Measurements from ENCODE around the gene ERGIC1.

Gene ERGIC1

DNA sequence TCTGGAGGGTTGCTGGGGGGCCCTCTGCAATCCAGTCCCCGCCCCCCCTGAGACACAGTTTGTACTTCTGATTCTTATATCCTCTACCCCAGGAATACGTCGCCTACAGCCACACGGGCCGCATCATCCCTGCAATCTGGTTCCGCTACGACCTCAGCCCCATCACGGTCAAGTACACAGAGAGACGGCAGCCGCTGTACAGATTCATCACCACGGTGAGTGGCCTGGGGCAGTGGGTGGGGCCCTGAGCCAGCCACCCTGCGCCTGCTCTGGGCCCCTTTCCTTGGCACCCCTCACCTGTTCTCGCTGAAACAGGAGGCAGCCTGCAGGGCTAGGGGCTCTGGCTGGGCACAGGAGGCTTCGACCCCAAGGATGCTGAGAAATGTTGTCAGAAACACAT lies 101.0 kb downstream of the ERGIC1 start:
- no peaks in the 10 kb centered on the region for H3K79me2 ChIP-seq (ENCODE audit: control insufficient read depth, low read length)
- no peaks in the 10 kb centered on the region for H3K9me2 ChIP-seq (replicated peaks; ENCODE audit: control insufficient read depth, low read length)
- no peak overlapping the region for H3K4me3 ChIP-seq (ENCODE audit: low read length)
- TF ChIP-seq EZH2phosphoT487 (IDR thresholded peaks at IDR 0.05; ENCODE audit: borderline replicate concordance, low read length), result no peak
- TF ChIP-seq, protein P1, sequence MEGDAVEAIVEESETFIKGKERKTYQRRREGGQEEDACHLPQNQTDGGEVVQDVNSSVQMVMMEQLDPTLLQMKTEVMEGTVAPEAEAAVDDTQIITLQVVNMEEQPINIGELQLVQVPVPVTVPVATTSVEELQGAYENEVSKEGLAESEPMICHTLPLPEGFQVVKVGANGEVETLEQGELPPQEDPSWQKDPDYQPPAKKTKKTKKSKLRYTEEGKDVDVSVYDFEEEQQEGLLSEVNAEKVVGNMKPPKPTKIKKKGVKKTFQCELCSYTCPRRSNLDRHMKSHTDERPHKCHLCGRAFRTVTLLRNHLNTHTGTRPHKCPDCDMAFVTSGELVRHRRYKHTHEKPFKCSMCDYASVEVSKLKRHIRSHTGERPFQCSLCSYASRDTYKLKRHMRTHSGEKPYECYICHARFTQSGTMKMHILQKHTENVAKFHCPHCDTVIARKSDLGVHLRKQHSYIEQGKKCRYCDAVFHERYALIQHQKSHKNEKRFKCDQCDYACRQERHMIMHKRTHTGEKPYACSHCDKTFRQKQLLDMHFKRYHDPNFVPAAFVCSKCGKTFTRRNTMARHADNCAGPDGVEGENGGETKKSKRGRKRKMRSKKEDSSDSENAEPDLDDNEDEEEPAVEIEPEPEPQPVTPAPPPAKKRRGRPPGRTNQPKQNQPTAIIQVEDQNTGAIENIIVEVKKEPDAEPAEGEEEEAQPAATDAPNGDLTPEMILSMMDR (IDR thresholded peaks at IDR 0.05; ENCODE audit: low read depth, low read length, poor library complexity, severe bottlenecking), result no peak
- H3K27ac ChIP-seq (ENCODE audit: low read depth, low read length), result no peak overlapping the region
- peaks cover 4% of the 10 kb centered on the region; the same call in 1 of the 2 replicates for H3K36me3 ChIP-seq (ENCODE audit: control insufficient read depth, low read length)
- no peaks in the 10 kb centered on the region for H3K27me3 ChIP-seq (ENCODE audit: control insufficient read depth, low read length)
- no peaks in the 10 kb centered on the region for H3K9me3 ChIP-seq (ENCODE audit: control insufficient read depth, insufficient read depth, low read length)
- peaks cover 9% of the 10 kb centered on the region; the same call in 1 of the 2 replicates for H3K4me1 ChIP-seq (ENCODE audit: control insufficient read depth, low read length)
- H4K20me1 ChIP-seq (ENCODE audit: control insufficient read depth, insufficient read depth, low read depth, low read length), result no peaks in the 10 kb centered on the region
- H3F3A ChIP-seq (ENCODE audit: control insufficient read depth, insufficient read depth), result 0 out of 2 replicates have a peak, but pooled peaks cover 5% of the 10 kb centered on the region
- no peak overlapping the region for H3K4me2 ChIP-seq (ENCODE audit: low read length)

DNA sequence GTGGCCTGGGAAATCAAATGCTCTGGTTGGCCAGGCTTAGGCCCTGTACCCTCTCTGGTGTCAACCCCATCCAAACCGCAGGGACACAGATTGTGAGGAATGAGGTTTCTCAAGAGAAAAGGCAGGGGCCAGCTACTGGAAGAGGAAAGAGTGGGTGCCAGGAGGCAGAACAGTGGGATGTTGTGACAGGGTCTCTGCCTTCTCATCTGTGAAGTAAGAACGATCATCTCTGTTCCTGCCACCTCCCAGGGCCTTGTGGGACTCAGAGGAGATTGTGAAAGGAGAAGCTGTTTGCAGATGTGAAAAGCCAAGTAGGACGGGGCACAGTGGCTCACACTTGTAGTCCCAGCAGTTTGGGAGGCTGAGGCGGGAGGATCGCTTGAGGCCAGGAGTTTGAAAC lies 102.3 kb downstream of the ERGIC1 start:
- no peaks in the 10 kb centered on the region for H3F3A ChIP-seq (ENCODE audit: control insufficient read depth, insufficient read depth)
- no peaks in the 10 kb centered on the region for H3K9me3 ChIP-seq (ENCODE audit: control insufficient read depth, insufficient read depth, low read length)
- no peaks in the 10 kb centered on the region for H3K79me2 ChIP-seq (ENCODE audit: control insufficient read depth, low read length)
- peaks cover 4% of the 10 kb centered on the region; the same call in 1 of the 2 replicates for H3K36me3 ChIP-seq (ENCODE audit: control insufficient read depth, low read length)
- no peaks in the 10 kb centered on the region for H3K9me2 ChIP-seq (replicated peaks; ENCODE audit: control insufficient read depth, low read length)
- H3K27me3 ChIP-seq (ENCODE audit: control insufficient read depth, low read length), result no peaks in the 10 kb centered on the region
- peaks cover 3% of the 10 kb centered on the region; the same call in 1 of the 2 replicates for H3K4me1 ChIP-seq (ENCODE audit: control insufficient read depth, low read length)
- H3K4me3 ChIP-seq (ENCODE audit: low read length), result no peak overlapping the region
- TF ChIP-seq EZH2phosphoT487 (IDR thresholded peaks at IDR 0.05; ENCODE audit: borderline replicate concordance, low read length), result no peak
- TF ChIP-seq, protein P1 (IDR thresholded peaks at IDR 0.05; ENCODE audit: low read depth, low read length, poor library complexity, severe bottlenecking), result no peak
- H3K4me2 ChIP-seq (ENCODE audit: low read length), result no peak overlapping the region
- H4K20me1 ChIP-seq (ENCODE audit: control insufficient read depth, insufficient read depth, low read depth, low read length), result no peaks in the 10 kb centered on the region; the same call in 1 of the 2 replicates
- no peak overlapping the region for H3K27ac ChIP-seq (ENCODE audit: low read depth, low read length)

DNA sequence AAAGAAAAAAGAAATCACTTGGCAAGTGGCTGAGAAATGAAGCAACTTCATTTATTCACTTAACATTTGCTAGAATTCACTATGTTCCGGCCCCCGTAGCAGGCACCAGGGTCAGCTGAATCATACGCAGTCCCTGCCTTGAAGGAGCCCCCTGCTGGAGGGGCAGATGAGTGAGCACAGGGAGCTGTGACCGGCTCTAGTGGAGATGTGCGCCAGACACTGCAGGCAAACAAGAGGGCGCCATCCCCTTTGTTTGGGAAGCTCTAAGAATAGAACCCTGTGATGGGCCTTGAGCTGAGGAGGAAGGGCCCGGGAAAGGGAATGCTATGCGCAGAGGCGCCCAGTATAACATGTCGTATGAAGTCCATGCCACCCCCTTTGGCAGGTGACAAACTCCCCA lies 105.0 kb downstream of the ERGIC1 start:
- H3K36me3 ChIP-seq (ENCODE audit: control insufficient read depth, low read length), result peaks cover 4% of the 10 kb centered on the region; the same call in 1 of the 2 replicates
- H3K27ac ChIP-seq (ENCODE audit: low read depth, low read length), result no peak overlapping the region
- no peaks in the 10 kb centered on the region for H3K4me1 ChIP-seq (ENCODE audit: control insufficient read depth, low read length)
- H3K9me2 ChIP-seq (replicated peaks; ENCODE audit: control insufficient read depth, low read length), result no peaks in the 10 kb centered on the region
- no peak overlapping the region for H3K4me2 ChIP-seq (ENCODE audit: low read length)
- H4K20me1 ChIP-seq (ENCODE audit: control insufficient read depth, insufficient read depth, low read depth, low read length), result no peaks in the 10 kb centered on the region; the same call in 1 of the 2 replicates
- no peaks in the 10 kb centered on the region for H3K9me3 ChIP-seq (ENCODE audit: control insufficient read depth, insufficient read depth, low read length)
- no peaks in the 10 kb centered on the region for H3K79me2 ChIP-seq (ENCODE audit: control insufficient read depth, low read length)
- no peaks in the 10 kb centered on the region for H3K27me3 ChIP-seq (ENCODE audit: control insufficient read depth, low read length)
- no peaks in the 10 kb centered on the region for H3F3A ChIP-seq (ENCODE audit: control insufficient read depth, insufficient read depth)
- no peak overlapping the region for H3K4me3 ChIP-seq (ENCODE audit: low read length)
- TF ChIP-seq, protein P1 (IDR thresholded peaks at IDR 0.05; ENCODE audit: low read depth, low read length, poor library complexity, severe bottlenecking), result peak; percentile 47
- no peak for TF ChIP-seq EZH2phosphoT487 (IDR thresholded peaks at IDR 0.05; ENCODE audit: borderline replicate concordance, low read length)
